IPS DF 6.9 (cell line): ENCODE measurements around the gene TAF8.

Experiments used
- DNase-seq: peaks from one replicate; pipeline ENCODE4 v3.0.0-alpha.2; 2013; ENCODE audit warnings: low read depth, low spot score
- H3K27ac ChIP-seq: one replicate; pipeline ENCODE4 v1.5.1; 2013; ENCODE audit warnings: low read length, control low read depth
- H3K27me3 ChIP-seq: 2 replicates; pipeline ENCODE4 v1.6.1; 2013; ENCODE audit warnings: mild to moderate bottlenecking, low read length; ENCODE audit not compliant: control insufficient read depth, insufficient read depth
- H3K36me3 ChIP-seq: 2 replicates; pipeline ENCODE4 v1.6.1; 2013; ENCODE audit warnings: low read length; ENCODE audit not compliant: control insufficient read depth, insufficient read depth
- H3K4me1 ChIP-seq: 2 replicates; pipeline ENCODE4 v1.6.1; 2013; ENCODE audit warnings: low read length; ENCODE audit not compliant: control insufficient read depth, insufficient read depth
- H3K4me3 ChIP-seq: 2 replicates; pipeline ENCODE4 v1.5.1; 2013; ENCODE audit warnings: mild to moderate bottlenecking, low read length
- H3K9me3 ChIP-seq: 2 replicates; pipeline ENCODE4 v1.6.1; 2013; ENCODE audit warnings: low read length, inconsistent platforms; ENCODE audit not compliant: control insufficient read depth, insufficient read depth
- WGBS: extraction: QIAGEN DNeasy Blood & Tissue Kit; methylation state at CpG from one replicate; pipeline ENCODE4 v1.1.7; 2013; ENCODE audit warnings: mixed read lengths, missing lambda C conversion rate; ENCODE audit not compliant: insufficient read length, insufficient coverage; 5-methylcytosine and 5-hydroxymethylcytosine counted together

The TAF8 gene

DNA sequence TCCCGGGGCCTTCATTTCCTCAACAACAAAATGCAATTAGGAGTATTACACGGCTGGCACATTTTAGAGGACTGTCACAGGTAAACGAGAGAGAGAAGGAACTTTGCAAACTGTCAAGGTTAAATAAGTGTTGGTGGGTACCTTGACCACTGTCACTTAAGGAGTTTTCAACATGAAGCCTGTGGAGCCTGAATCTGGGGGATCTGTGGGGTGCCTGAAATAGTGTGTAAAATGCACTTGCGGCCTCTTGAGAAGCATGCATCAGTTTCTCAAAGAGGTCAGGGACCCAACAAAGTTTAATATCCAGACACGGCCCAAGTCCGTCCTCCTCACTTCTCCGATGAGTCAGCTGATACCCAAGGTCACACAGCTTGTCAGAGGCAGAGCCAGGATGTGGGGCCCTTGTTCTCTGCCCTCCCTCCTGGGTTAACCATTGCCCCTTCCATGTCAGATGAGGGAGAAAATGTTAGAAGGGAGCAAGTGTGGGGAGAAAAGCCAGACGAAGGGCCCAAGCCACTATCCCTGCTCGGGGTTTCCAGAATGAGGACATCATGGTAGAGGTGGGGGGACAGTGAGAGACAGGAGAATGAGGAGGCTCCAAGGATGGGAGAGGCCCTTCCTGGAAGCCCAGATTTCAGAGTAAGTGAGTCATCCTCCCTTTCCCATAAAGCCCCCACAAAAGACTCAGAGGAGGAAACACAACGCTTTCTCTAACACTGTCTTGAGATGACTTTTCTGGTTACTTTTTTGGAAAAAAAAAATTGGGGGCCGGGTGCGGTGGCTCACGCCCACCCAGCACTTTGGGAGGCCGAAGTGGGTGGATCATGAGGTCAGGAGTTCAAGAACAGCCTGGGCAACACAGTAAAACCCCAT lies 49.9 kb downstream of the TAF8 start:
- DNase-seq = no peak
- no CpG with 5 or more reads among the region's 14 CpGs for WGBS
- Histone ChIP-seq H3K27ac (no peak overlapping the region), H3K9me3 (no peaks in the 10 kb centered on the region), H3K27me3 (no peaks in the 10 kb centered on the region; the same call in 1 of the 2 replicates), H3K4me1 (no peaks in the 10 kb centered on the region), H3K36me3 (peaks cover 10% of the 10 kb centered on the region; the same call in 1 of the 2 replicates), H3K4me3 (no peak overlapping the region)

GRCh38 chr6:42101186-42101657 lies 50.9 kb downstream of the TAF8 start:
- Histone ChIP-seq H3K4me1 (no peaks in the 10 kb centered on the region; the same call in 1 of the 2 replicates), H3K4me3 (no peak overlapping the region), H3K36me3 (peaks cover 17% of the 10 kb centered on the region; the same call in 1 of the 2 replicates), H3K27me3 (no peaks in the 10 kb centered on the region; the same call in 1 of the 2 replicates), H3K27ac (no peak overlapping the region), H3K9me3 (no peaks in the 10 kb centered on the region)
- no peak for DNase-seq
- no CpG with 5 or more reads among the region's 8 CpGs for WGBS

DNA sequence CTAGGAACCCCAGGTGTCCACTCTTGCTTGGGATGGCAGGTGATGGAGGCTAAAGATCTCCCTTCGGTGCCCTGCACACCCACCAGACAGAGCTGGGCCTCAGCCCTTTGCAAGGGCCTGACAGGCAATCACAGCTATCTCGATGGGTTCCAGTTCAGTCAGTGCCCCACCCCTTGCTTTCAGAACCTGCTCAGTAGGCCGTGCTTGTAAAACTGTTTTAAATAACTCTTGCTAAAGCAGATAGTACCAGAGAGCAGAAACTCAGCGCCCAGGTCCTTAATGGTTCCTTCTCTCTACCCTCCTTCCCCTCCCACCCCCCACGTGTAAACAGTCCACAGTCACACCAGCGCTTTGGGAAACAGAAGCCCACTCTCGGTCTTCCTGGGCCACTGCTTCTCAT lies 52.9 kb downstream of the TAF8 start:
- H3K36me3 ChIP-seq = peaks cover 17% of the 10 kb centered on the region; the same call in 1 of the 2 replicates
- no peaks in the 10 kb centered on the region; the same call in 1 of the 2 replicates for H3K4me1 ChIP-seq
- no CpG with 5 or more reads among the region's 7 CpGs for WGBS
- no peaks in the 10 kb centered on the region for H3K9me3 ChIP-seq
- no peak for DNase-seq
- H3K27me3 ChIP-seq = no peaks in the 10 kb centered on the region
- no peak overlapping the region for H3K27ac ChIP-seq
- no peak overlapping the region for H3K4me3 ChIP-seq

- no CpG with 5 or more reads among the region's 12 CpGs for WGBS
- Histone ChIP-seq H3K4me1 (no peaks in the 10 kb centered on the region; the same call in 1 of the 2 replicates), H3K4me3 (no peak overlapping the region), H3K27ac (no peak overlapping the region), H3K9me3 (no peaks in the 10 kb centered on the region), H3K36me3 (peaks cover 17% of the 10 kb centered on the region), H3K27me3 (no peaks in the 10 kb centered on the region)
- DNase-seq = no peak
Observed at GRCh38 chr6:42103753-42104094, 53.4 kb downstream of the TAF8 start.

GRCh38 chr6:42104095-42104803 lies 53.9 kb downstream of the TAF8 start:
- WGBS = no CpG with 5 or more reads among the region's 66 CpGs
- no peaks in the 10 kb centered on the region; the same call in 1 of the 2 replicates for H3K4me1 ChIP-seq
- no peaks in the 10 kb centered on the region for H3K27me3 ChIP-seq
- DNase-seq = peak; percentile 63
- peaks cover 17% of the 10 kb centered on the region for H3K36me3 ChIP-seq
- H3K9me3 ChIP-seq = no peaks in the 10 kb centered on the region
- peak overlapping the region; percentile 15; the same call in 1 of the 2 replicates for H3K4me3 ChIP-seq
- H3K27ac ChIP-seq = no peak overlapping the region

- H3K4me3 ChIP-seq = no peak overlapping the region; the same call in 1 of the 2 replicates
- H3K9me3 ChIP-seq = no peaks in the 10 kb centered on the region
- H3K27ac ChIP-seq = no peak overlapping the region
- H3K4me1 ChIP-seq = no peaks in the 10 kb centered on the region; the same call in 1 of the 2 replicates
- peaks cover 19% of the 10 kb centered on the region for H3K36me3 ChIP-seq
- no peak for DNase-seq
- H3K27me3 ChIP-seq = no peaks in the 10 kb centered on the region
- WGBS = no CpG with 5 or more reads among the region's 16 CpGs
Observed at GRCh38 chr6:42104804-42105125, 54.4 kb downstream of the TAF8 start.

DNA sequence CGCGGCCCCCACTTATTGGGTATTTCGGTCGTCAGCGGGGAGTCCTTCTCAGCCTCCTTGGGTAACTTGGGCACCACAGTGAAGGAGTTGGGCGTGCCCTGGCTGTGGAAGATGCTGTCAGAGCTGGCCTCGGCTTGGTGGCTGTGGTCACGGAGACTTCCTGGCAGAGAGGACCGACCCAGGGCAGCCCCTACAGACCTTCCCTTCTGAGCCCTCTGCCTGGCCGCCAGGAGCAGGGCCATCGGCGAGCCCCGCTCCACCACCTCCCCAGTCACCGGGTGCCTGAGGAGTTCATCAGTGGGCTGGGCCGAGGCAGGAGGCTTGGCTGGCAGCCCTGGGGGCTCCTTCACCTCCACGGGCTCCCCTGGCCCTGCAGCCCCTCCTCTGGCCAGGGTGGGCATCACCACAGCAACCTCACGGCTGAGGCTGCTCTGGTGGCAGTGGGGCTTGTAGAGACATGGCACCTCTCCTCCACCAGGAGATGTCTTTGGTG lies 54.9 kb downstream of the TAF8 start:
- no peak overlapping the region for H3K27ac ChIP-seq
- no peaks in the 10 kb centered on the region for H3K9me3 ChIP-seq
- H3K27me3 ChIP-seq = no peaks in the 10 kb centered on the region
- no peak overlapping the region for H3K4me3 ChIP-seq
- no peaks in the 10 kb centered on the region; the same call in 1 of the 2 replicates for H3K4me1 ChIP-seq
- H3K36me3 ChIP-seq = peaks cover 22% of the 10 kb centered on the region
- DNase-seq = no peak
- no CpG with 5 or more reads among the region's 17 CpGs for WGBS

DNA sequence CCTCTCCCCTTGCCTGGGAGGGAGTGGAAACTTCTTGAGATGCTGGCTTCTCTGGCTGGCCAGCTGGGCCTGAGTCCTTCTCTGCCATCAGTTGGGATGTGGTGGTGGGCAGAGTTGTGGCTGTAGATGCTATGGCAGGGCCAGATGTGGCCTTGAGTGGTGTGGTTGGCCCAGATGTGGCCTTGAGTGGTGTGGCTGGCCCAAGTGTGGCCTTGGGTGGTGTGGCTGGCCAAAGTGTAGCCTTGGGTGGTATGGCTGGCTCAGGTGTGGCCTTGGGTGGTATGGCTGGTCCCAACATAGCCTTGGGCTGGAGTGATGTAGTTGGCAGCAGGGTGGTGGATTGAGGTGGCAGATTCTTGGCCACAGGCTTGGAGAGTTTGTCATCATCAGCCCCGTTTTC lies 55.4 kb downstream of the TAF8 start:
- Histone ChIP-seq H3K4me1 (no peaks in the 10 kb centered on the region; the same call in 1 of the 2 replicates), H3K27me3 (no peaks in the 10 kb centered on the region), H3K9me3 (no peaks in the 10 kb centered on the region), H3K4me3 (no peak overlapping the region), H3K36me3 (peaks cover 22% of the 10 kb centered on the region), H3K27ac (no peak overlapping the region)
- WGBS = no CpG with 5 or more reads among the region's 1 CpG
- DNase-seq = no peak

GRCh38 chr6:42106112-42107023 lies 56.0 kb downstream of the TAF8 start:
- Histone ChIP-seq H3K27me3 (no peaks in the 10 kb centered on the region), H3K4me3 (no peak overlapping the region), H3K27ac (no peak overlapping the region), H3K9me3 (no peaks in the 10 kb centered on the region), H3K4me1 (no peaks in the 10 kb centered on the region; the same call in 1 of the 2 replicates), H3K36me3 (peaks cover 22% of the 10 kb centered on the region)
- DNase-seq = no peak
- no CpG with 5 or more reads among the region's 19 CpGs for WGBS
